B cell (primary cell): Measurements from ENCODE around the gene TAF4.

Experiments used
- CTCF ChIP-seq: fragments of 200-600 bp; IDR thresholded peaks from one replicate; pipeline ENCODE4 v1.8.0; 2022; ENCODE audit warnings: antibody characterized with exemption, mild to moderate bottlenecking
- EZH2 ChIP-seq: IDR thresholded peaks from 2 replicates; pipeline ENCODE4 v1.6.1; 2012; ENCODE audit warnings: borderline replicate concordance, low read depth, mild to moderate bottlenecking, moderate library complexity, low read length; ENCODE audit not compliant: insufficient read depth, poor library complexity, severe bottlenecking

DNA sequence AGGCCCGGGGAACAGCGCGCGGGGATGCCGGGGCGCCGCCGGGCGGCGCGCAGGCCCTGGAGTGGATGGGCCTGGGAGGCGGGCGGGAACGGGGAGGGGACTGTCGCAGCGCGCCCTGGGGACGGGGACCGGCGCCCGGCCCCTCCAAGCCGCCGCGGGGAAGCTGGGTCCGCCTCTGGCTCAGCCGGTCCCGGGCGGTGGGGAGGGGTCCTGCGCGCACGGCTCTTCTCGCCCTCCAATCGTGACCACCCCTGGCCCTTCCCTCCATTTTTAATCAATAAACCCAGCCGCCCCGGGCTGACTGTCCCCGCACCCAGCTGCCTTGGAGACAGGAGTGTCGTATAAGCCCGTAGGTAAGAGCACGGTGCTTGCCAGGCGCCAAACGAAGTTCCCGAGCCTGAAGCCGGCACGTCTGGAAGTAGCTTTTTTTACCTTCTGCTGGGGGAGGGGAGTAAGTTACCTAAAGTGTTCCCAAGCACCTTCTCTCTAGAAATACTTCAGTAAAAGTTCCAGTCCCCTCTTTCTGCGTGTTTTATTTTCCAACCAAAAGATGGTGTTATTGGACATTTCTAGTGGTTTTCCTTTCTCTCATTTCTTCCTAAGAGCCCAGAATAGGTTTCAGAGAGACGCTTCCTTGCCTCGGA, 780 bp upstream of the TAF4 start:
- TF ChIP-seq CTCF (no peak), EZH2 (no peak)
